Activated T-helper 9 cell treated with anti-CD3 and anti-CD28 coated beads, Interleukin-2, amount 50 U/mL, for 16 hours (primary cell): ENCODE measurements around the gene SLC36A3.
"Not testable (repeated sequence)": the region's sequence is repeated elsewhere in the genome, so short reads cannot be mapped to it uniquely, and the experiment has no call there.

Experiments
- DNase-seq: peaks from one replicate; pipeline ENCODE4 v3.0.0-alpha.2; 2020; ENCODE audit warnings: low read depth

The SLC36A3 gene

DNA sequence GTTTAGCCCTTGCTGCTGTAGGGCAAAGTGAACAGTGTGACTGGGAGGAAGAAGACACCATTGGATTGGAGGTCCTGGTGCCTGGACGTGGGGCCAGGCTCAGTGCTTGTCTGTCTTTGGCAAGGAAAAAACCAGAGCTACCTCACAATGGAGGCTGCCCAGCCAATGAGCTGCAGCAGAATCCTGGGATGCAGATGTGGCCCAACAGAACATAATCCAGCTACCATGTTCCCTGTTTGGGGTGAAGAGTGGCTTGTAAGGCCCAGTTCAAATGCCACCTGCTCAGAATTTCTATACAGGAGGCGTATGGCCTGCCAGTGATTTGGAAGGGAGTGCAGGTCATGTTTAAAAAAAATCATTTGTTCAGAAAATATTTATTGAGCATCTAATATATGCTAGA is at the start of gene SLC36A3:
TSS of gene SLC36A3 (minus strand) at position 101 of the 400 bp plus-strand sequence. CDS start 412 bp downstream, outside the sequence.
- DNase-seq, result no peak

DNA sequence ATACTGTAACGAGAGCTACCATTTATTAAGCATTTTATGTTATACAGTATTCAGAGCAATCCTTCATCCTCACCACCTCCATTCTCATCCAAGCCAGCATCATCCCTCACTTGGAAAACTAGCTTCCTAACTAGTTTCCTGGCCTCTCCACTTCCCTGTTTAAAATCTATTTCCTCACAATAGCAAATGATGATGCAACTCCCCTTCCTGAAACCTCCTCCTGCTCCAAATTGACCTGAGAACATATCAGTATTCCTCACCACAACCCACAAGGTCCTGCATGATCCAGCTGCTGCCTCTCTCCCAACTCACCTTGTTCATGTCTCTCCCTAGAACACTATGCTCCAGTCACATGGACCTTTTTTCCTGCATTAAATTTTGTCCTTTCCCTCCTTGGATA is 48.1 kb upstream of the SLC36A3 start:
- DNase-seq, result no peak

DNA sequence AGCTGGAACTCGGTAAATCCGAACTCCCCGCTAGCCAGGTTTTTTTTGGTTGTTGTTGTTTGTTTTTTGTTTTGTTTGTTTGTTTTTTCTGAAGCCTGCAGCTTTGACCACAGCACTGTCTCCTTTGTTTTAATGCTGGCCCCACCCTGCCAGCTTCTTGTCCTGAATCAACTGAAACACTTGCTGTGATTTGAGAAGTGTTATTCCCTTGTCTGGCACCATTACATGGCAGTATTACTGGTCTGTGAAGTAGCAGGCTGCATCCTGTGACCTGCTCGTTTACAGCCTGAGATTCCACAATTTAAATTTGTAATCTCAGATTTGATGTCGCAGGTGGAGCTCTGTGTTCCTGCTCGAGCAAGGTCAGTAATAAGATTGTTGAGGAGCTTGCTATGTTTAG is 45.2 kb upstream of the SLC36A3 start:
- DNase-seq, result no peak

DNA sequence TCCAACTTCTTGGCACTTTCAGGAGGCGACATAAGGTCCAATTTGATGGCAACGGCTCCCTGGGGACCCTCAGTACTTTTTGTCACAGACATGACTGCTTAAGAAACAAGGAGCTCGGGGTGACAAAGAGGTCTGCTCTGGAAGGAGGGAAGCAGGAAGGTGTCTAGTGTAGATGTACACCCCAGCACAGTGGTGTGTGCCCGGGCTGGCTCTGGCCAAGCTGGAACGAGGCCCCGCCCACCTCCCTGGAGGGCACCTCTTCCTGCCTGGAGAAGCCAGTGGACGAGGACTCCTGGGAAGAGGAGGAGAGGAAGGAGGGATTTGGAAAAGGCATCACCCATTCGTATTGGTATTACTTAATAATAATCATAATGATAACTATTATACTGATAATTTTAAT is 43.8 kb upstream of the SLC36A3 start, which contains the start of gene SLC36A2:
TSS of gene SLC36A2 (minus strand) at position 191 of the 400 bp plus-strand sequence. CDS start at position 92, 99 bp downstream.
- DNase-seq, result no peak

DNA sequence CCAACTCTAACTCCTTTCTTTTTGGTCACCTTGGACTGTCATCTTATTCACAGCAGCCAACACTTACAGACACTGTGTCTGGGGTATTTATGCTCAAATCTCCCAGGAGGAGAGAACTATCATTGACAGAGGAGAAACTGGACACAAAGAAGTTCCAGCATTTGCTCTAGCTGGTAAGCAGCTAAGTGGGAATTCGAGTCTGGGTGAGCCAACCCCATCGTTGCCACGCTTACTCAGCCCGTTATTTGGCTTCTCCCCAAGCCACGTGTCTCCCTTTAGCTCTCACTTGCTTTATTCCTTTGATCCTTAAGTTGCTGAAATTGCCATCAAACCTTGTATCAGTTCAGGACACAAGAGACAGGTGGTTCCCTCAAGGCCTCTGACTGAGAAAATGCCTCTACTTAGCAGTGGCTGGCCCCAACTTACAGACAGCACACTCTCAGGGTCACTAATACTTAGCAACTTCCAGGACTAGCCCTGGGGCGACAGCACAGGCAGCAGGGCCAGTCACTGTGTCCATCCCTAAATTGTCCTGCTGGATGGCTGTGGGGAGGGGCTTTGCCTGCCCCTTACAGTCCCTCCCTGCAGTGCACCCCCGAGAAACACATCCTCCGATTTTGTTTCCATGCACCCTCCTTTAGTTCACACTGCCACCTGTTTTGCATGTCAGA is 42.4 kb upstream of the SLC36A3 start:
- DNase-seq, result no peak

DNA sequence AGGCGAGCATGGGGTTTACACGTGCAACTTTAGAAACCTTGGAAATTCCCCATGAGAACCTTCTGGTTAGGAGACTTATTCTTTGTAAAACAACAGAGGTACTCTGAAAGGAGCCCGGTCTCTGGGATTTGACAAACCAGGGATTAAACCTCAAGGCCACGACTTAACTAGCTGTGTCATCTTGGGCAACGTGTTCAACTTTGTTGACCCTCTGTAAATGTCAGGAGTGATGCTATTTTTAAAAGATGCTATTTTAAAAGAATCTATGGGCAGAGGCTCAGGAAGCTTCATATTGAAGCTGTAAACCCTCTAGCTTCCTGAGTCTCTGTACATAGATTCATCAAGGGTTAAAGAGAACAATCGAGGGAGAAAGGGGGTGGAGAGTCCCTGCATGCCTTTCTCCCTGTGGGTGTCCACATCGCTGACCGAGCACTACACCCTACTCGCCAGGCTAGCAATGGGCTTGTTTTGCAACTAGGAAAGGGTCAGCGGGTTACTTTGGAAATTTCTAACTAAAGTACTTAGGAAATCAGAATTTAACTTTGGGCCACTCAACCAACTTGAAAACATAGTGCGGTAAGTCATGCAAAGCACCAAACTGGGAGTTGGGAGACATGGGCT is 41.7 kb upstream of the SLC36A3 start:
- no peak for DNase-seq

DNA sequence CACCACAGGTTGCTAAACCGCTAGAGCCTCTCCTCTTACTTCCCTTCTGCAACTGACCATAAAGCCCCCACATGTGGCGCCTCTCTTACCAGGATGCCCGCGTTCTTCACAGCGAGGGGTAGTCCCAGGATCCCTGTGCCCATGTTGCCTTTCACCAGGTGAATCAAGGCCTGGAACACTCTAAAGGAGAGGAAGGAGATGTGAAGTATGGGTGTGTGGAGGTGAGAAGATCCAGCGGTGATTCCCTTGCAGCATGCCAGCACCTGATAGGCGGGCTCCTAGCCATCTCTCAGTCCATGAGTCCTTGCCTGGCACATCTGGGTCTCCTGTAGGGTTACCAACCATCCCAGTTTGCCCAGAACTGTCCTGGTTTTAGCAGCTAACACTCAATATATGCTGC is 40.5 kb upstream of the SLC36A3 start:
- no peak for DNase-seq

DNA sequence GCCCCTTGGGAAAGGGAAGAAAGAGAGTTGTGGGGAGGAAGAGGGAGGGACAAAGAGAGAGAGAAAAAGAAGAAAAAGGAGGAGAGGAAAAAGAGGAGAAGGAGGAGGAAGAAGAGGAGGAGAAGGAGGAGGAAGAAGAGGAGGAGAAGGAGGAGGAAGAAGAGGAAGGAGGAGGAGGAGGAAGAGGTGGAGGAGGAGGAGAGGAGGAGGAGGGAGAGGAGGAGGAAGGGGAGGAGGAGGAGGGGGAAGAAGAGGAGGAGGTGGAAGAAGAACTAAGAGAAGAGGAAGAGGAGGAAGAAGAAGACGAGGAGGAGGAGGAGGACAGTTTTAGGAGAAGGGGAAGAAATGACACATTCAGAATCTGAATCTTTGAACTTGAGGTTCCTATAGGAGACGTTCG is 36.4 kb upstream of the SLC36A3 start:
- no peak for DNase-seq

DNA sequence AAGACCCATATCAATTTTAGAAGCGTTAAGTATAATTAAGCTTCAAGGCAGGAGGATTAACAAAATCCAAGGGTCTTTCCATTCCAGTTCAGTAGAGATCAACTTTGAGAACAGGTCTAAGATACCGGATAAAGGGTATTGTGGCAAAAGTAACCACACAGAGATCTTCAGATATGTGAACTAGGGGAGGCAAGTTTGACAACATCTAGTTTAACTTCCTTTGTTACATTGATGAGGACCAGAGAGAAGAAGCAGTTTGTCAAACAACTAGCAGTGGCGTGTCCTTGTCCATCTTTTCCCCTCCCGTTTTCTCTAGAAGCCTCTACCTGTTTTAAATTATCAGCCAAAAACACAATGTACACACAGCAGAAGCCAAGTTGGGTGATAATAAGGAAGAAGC is 35.2 kb upstream of the SLC36A3 start:
- DNase-seq, result no peak

DNA sequence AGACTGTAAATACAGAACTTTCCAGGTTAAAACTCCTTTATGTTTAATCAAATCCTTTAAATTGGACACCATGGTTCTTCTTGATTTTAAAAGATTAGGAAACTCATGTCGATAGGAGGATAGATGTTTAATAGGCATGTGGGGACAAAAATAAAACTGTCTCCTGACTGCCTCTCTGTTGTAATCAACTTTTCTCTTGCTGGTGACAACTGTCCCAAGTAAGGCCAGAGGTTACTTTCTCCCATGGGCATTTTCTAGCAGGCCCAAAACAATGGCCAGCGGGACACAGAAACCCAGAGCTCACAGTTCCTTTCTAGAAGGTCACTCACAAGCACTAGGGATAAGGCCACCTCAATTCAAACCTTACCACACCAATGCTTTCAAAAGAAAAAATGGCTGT is 29.3 kb upstream of the SLC36A3 start:
- no peak for DNase-seq

DNA sequence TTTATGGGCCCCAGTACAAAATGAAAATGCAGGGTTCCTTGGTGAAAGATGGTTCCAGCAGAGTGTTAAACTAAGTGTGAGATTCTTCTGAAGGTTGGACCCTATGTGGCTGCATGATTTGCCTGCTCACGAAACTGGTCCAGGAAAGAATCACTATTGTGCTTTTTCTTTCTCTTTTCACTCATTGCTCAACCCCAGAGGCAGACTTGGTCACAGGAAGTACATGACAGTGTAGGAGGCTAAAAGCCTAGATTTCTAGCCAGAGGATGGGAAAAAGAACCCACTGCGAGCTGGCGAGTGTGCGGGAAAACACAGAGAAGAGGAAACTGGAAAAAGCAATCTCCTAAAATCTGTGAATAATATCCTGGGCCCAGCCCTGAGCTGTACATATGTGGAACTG is 25.2 kb upstream of the SLC36A3 start:
- DNase-seq, result no peak

DNA sequence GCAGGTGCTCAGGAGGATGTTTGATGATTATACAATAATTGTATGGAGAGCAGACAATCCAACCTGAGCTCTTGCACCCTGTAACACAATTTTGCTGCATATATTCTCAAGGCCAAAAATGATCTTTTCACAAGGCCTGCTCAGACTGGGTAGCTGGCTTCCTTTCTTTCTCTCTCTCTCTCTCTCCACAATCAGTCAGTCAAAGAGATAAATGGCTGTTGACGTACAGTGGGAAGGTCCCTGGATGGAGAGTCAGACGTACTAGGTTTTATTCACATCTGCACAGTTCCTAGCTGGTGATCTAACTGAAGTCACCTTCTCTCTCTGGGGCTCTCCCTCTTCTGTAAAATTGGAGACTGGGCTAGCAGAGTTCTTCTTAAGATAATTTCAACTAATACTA is 24.0 kb upstream of the SLC36A3 start:
- DNase-seq, result no peak

DNA sequence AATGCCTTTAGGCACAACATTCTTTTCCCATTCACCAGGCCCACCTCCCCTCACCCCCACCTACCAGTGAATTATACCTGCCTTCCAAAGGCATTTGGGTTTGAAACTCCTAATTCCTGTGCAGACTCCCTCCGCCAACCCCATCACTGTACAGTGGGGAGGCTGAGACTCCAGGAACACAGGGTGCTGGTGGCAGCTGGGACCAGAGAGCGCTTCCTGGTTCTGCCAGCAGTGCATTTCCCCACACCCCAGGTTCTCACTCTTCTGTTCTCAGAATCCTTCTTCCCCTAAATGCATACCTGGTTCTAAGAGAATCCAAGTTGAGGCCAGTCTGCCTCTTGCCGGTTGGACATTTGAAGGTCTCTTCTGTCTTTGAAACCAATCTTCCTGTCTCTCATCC is 22.7 kb upstream of the SLC36A3 start:
- DNase-seq, result no peak

DNA sequence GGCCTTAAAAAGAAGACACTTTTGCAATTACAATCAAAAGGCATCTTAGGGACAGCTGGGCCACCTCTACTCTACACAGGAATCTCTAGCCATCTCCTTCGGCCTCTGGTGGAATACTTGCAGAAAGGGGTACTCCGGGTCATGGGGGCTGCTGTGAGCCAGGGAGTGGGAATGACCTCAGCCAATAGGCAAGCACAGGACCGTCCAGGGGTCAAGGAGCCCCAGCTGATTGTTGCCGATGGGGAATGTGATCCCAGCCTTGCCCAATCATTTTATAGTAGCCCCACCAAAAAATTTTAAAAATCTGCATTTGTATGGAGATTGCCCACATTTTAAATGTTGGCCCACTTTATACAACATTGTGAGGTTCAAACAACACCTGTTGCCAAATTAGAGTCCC is 16.9 kb upstream of the SLC36A3 start:
- DNase-seq, result no peak

DNA sequence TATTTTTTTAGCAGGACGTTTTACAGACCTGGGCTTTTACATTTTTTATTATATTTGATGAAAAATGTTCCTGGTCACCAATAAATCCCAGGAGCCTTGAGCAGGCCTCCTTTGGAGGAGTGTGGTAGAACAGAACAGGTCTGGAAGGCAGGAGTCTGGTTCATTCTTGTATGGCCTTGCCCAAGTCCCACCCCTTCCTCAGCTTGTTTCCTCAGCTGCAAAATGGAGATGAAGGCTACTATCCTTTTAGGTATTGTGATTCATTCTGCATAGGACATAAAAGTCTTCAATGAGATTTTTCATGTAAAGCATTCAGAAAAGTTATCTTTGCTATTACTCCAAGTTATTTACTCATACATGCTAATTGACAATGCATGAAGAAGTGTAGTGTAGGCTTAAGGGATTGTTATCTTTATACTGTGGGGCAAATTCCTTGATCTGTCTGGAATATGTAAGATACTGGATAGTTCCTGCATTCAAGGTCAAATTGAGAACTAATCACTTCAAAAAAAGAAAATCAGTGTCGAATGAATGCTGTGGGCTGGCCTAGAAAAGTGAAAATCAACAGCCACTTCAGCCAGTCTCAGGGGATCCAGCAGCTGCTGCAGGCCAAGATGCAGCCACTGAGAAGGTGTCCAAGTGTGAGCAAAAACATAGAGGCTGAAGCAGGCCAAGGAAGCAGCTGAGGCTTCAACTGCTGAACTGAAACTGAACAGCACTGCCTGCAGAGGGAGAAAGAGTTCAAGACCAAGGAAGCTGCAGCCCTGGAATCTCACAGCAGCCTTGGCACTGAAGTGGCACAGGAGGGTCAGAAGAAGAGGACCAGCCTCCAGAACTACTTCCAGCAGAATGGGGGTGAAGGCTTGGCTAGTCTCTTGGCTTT is 15.5 kb upstream of the SLC36A3 start:
- no peak for DNase-seq

DNA sequence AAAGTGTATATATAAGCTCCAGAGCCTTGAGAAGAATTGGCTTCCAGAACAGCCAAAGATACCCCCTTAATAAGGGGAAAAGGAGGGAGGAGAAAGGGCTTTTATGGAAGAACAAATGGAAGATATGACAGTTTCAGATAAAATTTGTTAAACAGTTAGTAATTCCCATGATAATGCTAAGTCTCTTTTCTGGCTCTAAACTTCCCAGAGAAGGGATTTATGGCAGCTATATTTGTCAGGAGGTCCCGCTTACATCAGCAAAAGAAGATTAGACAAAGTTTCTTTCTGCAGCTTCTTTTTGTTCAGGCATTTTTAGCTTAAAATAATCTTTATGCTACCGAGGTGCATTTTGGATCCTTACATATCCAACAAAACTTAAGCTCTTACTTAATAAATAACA is 14.3 kb upstream of the SLC36A3 start:
- no peak for DNase-seq

DNA sequence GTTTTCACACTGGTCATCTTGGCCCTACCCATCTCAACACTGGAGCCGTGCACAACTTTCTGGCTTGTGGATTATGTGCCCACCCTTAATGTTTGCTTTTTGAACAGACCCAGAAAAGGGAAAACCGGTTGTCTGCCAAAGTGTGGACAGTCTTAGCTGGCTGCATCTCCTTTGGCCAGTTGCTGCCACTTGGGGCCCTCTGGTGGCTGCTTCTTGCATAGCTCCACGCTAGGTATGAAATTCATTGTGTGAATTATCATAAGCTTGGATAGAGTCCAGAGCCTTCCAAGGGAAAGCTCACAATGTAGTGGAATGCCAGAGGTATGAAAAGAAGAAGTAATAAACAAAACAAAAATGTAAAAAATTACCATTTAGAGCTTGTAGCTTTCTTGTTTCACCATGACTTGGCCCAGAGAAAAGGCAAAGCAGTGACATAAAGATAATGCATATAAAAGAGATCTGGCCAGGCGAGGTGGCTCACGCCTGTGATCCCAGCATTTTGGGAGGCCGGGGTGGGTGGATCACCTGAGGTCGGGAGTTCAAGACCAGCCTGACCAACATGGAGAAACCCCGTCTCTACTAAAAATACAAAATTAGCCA is 12.5 kb upstream of the SLC36A3 start:
- DNase-seq, result peak; percentile 3

DNA sequence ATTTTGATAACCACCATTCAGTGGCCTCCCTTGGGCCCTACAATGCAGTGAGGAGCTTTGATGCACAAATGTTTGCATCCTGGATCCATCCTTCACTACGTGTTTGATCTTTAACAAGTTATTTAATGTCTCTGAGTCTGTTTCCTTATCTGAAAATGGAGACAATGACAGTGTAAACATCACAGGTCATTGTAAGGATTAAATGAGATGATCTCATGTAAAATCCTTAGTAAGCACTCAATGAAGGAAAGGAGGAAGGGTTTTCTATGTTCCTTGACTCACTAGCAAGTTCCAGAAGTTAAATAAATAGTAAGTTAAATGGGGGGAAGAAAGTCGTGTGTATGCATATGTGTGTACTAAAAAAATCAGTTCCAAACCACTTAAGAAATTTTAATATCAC is 9.8 kb upstream of the SLC36A3 start:
- DNase-seq, result no peak

DNA sequence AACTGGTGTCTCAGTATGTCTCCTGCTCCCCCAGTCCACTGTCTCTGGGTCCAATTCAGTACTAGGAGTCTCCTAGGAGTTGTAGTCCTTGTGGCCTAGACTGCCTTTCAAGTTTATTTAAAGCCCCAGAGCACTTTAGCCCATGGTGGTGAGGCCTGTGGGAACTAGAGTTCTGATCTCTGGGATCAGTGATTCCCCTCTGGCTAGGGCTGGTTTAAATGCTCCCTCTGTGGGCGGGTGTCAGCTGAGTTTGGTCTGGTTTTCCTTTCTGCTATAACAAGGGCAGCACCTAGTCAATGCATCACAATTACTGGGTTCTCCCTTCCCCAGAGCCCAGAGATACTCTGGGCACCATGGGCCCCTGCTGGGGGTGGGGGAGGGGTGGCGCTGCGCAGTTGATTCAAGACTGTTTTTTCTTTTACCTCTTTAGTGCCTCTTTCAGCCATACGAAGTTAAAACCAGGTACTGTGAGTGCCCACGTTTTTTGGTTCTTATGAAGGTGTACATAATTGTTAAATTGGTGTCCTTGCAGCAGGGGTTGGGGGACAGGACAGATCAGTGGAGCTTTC is 9.3 kb upstream of the SLC36A3 start:
- no peak for DNase-seq

DNA sequence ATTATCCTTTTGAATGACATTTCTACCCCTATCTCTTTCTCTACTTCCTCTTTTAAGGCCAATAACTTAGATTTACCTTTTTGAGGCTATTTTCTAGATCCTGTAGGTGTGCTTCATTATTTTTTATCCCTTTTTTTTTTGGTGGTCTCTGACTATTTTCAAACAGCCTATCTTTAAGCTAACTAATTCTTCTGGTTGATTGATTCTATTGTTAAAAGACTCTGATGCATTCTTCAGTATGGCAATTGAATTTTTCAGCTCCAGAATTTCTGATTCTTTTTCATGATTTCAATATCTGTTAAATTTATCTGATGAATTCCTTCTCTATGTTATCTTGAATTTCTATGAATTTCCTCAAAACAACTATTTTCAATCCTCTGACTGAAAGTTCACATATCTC is 7.4 kb upstream of the SLC36A3 start:
- DNase-seq, result no peak

DNA sequence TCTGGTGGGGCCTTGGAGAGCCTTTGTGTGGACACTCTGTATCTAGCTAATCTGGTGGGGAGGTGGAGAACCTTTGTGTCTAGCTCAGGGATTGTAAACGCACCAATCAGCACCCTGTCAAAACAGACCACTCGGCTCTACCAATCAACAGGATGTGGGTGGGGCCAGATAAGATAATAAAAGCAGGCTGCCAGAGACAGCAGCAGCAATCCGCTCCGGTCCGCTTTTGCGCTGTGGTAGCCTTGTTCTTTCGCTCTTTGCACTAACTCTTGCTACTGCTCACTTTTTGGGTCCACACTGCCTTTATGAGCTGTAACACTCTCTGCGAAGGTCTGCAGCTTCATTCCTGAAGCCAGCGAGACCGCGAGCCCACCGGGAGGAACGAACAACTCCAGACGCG is 6.3 kb upstream of the SLC36A3 start:
- DNase-seq, result not testable (repeated sequence)

DNA sequence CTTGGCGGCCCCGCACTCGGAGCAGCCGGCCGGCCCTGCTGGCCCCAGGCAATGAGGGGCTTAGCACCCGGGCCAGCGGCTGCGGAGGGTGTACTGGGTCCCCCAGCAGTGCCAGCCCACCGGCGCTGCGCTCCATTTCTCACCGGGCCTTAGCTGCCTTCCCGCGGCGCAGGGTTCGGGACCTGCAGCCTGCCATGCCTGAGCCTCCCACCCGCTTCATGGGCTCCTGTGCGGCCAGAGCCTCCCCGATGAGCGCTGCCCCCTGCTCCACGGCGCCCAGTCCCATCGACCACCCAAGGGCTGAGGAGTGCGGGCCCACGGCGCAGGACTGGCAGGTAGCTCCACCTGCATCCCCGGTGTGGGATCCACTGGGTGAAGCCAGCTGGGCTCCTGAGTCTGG is 5.7 kb upstream of the SLC36A3 start:
- DNase-seq, result not testable (repeated sequence)
